ENCODE results near the gene SOS1. TPM values are rescaled to one million over a fixed set of nuclear protein-coding genes. Genes with fewer than 3 reads are reported as not detected.

The SOS1 gene
- total RNA-seq, 1 donor from 2014 or later = 35.5 TPM

DNA sequence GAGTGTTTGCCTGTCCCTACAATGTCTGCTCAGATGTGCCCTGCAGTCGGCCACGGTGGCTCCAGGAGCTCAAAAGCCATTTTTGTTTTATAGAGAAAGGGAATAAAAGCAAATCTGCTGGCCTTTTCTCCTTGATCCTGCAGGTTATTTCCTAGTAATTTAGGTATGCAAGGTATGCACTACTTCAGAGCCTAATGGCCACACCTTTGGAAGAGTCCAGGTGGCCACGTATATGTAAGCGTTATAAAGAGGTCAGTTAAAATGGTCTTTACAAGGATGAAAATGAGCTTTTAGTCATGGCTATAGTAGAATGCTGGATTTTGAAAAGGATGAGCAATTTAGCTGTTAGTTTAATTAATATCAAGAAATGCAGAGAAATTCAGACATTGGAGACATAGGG is 149.5 kb downstream of the SOS1 start:
- H3K27me3 Mint-ChIP-seq (ENCODE audit: low read depth) = no peaks in the 10 kb centered on the region
- TF ChIP-seq, protein P1, sequence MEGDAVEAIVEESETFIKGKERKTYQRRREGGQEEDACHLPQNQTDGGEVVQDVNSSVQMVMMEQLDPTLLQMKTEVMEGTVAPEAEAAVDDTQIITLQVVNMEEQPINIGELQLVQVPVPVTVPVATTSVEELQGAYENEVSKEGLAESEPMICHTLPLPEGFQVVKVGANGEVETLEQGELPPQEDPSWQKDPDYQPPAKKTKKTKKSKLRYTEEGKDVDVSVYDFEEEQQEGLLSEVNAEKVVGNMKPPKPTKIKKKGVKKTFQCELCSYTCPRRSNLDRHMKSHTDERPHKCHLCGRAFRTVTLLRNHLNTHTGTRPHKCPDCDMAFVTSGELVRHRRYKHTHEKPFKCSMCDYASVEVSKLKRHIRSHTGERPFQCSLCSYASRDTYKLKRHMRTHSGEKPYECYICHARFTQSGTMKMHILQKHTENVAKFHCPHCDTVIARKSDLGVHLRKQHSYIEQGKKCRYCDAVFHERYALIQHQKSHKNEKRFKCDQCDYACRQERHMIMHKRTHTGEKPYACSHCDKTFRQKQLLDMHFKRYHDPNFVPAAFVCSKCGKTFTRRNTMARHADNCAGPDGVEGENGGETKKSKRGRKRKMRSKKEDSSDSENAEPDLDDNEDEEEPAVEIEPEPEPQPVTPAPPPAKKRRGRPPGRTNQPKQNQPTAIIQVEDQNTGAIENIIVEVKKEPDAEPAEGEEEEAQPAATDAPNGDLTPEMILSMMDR (conservative IDR thresholded peaks at IDR 0.05) = no peak
- no peak overlapping the region for H3K27ac Mint-ChIP-seq (ENCODE audit: unreplicated experiment)
- H3K4me1 Mint-ChIP-seq = peaks cover 14% of the 10 kb centered on the region
- DNase-seq (ENCODE audit: low read depth, low spot score) = no peak
- no peaks in the 10 kb centered on the region for H3K9me3 Mint-ChIP-seq
- peaks cover 3% of the 10 kb centered on the region for H3K36me3 Mint-ChIP-seq (ENCODE audit: low read depth)
- H3K4me3 Mint-ChIP-seq = no peak overlapping the region

DNA sequence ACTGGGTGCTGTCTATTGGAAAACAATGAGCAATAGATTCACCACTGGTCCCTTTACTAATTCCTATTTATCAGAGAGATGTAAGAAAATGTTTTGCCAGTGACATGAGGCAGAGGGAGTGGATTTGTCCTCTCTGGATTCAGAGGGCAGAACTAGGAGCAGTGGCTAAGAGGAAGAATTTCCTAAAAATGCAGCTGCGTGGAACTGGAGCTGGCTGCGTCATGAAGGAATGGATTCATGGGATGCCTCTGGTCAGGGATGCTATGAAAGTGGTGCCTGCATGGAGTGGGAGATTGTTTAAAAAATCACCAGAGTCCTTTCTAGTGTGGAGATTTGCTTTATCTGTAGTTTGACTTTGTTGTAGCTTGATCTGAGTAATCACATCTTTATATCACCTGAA is 152.8 kb downstream of the SOS1 start:
- Mint-ChIP-seq H3K4me1 (peaks cover 22% of the 10 kb centered on the region), H3K27ac (ENCODE audit: unreplicated experiment) (no peak overlapping the region), H3K36me3 (ENCODE audit: low read depth) (peaks cover 3% of the 10 kb centered on the region), H3K27me3 (ENCODE audit: low read depth) (no peaks in the 10 kb centered on the region), H3K9me3 (no peaks in the 10 kb centered on the region), H3K4me3 (no peak overlapping the region)
- no peak for DNase-seq (ENCODE audit: low read depth, low spot score)
- TF ChIP-seq, protein P1 (conservative IDR thresholded peaks at IDR 0.05) = no peak

DNA sequence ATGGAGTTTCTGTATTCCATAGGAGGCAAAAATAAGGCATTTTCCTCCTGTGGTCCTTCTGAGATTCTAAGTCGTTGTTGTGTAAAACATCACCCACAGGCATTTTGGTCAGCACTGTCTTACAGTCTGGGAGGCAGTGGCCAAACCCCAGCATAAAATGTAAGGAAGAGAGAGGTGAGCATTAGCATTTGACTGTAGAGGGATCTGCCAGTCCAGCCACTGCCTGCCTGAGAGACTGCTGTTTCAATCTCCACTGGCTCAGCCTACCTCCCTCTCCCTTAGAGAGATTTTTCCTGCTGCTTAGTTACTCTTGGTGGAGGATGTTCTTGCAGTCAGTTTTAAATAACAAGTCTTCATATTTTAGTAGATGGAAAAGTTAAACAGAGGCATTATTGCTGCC is 154.2 kb downstream of the SOS1 start:
- no peaks in the 10 kb centered on the region for H3K9me3 Mint-ChIP-seq
- H3K27ac Mint-ChIP-seq (ENCODE audit: unreplicated experiment) = no peak overlapping the region
- no peak overlapping the region for H3K4me3 Mint-ChIP-seq
- TF ChIP-seq, protein P1 (conservative IDR thresholded peaks at IDR 0.05) = no peak
- H3K27me3 Mint-ChIP-seq (ENCODE audit: low read depth) = no peaks in the 10 kb centered on the region
- peaks cover 22% of the 10 kb centered on the region for H3K4me1 Mint-ChIP-seq
- DNase-seq (ENCODE audit: low read depth, low spot score) = no peak
- H3K36me3 Mint-ChIP-seq (ENCODE audit: low read depth) = peaks cover 3% of the 10 kb centered on the region

DNA sequence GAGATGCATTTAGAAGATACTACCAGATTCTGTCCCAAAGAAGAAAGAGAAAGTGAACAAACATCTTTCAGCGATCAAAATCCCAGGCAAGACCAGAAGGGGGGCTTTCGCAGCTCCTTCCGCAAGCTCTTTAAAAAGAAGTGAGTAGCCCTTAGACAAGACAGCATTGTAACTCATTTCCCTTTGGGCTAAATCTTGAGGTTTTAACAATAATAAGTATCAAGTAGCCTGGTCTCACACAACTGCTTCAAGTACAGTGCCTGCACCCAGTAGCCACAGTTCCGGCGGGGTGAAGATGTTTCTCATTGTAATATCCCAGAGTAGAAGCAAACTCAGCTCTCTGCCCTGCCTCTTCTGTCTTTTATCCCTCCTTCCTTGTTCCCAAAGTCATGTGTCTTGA is 154.8 kb downstream of the SOS1 start:
- H3K4me1 Mint-ChIP-seq = peaks cover 22% of the 10 kb centered on the region
- H3K9me3 Mint-ChIP-seq = no peaks in the 10 kb centered on the region
- peak overlapping the region; percentile 20 for H3K4me3 Mint-ChIP-seq
- peaks cover 3% of the 10 kb centered on the region for H3K36me3 Mint-ChIP-seq (ENCODE audit: low read depth)
- DNase-seq (ENCODE audit: low read depth, low spot score) = no peak
- no peaks in the 10 kb centered on the region for H3K27me3 Mint-ChIP-seq (ENCODE audit: low read depth)
- TF ChIP-seq, protein P1 (conservative IDR thresholded peaks at IDR 0.05) = no peak
- H3K27ac Mint-ChIP-seq (ENCODE audit: unreplicated experiment) = peak overlapping the region; percentile 79

DNA sequence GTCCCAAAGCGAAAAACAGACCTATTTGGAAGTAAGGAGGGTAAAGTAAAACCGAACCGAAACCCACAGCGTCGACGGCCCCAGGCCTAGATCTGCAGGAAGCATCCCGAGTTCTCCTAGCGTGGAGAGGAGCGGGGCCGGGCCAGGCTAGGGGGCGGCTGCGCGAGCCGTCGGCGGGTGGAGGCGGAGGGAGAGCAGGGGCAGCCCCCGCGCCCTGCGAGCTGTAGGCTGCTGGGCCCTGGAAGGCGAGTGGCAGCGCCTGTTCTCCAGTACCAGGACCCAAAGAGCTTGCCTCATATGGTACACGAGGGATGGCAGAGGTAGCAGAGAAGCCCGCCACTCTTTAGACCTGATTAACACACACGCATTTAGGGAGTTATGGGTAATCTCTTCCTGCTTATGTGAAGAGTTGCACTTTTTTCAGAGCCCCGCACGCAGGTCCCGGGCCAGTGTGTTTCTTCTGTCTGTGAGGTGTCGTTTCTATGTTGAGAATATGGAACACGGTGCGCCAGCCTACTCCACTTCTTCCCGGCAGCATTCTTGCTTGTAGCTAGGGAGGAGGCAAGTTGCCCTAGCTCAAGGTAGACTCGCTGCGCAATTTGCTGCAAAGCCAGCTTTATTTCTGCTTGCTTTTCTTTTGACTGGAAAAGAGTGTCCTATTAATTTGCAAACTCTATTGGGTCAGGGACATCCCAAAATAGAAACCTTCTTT is 160.1 kb downstream of the SOS1 start:
- TF ChIP-seq, protein P1 (conservative IDR thresholded peaks at IDR 0.05) = no peak
- Mint-ChIP-seq H3K27me3 (ENCODE audit: low read depth) (peaks cover 2% of the 10 kb centered on the region), H3K9me3 (no peaks in the 10 kb centered on the region), H3K36me3 (ENCODE audit: low read depth) (peaks cover 6% of the 10 kb centered on the region), H3K27ac (ENCODE audit: unreplicated experiment) (no peak overlapping the region), H3K4me1 (peaks cover 3% of the 10 kb centered on the region), H3K4me3 (no peak overlapping the region)
- no peak for DNase-seq (ENCODE audit: low read depth, low spot score)
